Stimulated activated CD4-positive, alpha-beta T cell treated with anti-CD3 and anti-CD28 coated beads, Interleukin-1b, Interleukin-23, amount 100 ng/mL, for 4 hours (primary cell): ENCODE results near the gene ASPHD2.

ENCODE experiments used
- DNase-seq, 2 donors: peaks; one replicate each; pipeline ENCODE4 v3.0.0-alpha.2; 2020; ENCODE audit warnings: low read depth in 2 of 2

The ASPHD2 gene

DNA sequence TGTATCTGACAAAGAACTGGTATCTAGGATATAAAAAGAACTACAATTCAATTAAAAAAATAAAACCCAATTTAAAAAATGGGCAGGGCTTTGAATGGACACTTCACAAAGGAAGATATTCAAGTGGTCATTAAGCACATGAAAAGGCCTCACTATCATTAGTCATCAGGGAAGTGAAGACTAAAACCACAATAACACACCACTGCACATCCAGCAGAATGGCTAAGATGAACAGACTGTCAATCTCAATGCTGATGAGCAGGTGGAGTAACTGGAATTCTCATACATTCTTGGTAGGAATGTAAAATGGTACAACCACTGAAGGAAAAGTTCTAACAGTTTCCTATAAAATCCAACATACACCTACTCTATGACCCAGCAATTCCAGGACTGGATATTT, 45.6 kb downstream of the ASPHD2 start:
- DNase-seq, result no peak

DNA sequence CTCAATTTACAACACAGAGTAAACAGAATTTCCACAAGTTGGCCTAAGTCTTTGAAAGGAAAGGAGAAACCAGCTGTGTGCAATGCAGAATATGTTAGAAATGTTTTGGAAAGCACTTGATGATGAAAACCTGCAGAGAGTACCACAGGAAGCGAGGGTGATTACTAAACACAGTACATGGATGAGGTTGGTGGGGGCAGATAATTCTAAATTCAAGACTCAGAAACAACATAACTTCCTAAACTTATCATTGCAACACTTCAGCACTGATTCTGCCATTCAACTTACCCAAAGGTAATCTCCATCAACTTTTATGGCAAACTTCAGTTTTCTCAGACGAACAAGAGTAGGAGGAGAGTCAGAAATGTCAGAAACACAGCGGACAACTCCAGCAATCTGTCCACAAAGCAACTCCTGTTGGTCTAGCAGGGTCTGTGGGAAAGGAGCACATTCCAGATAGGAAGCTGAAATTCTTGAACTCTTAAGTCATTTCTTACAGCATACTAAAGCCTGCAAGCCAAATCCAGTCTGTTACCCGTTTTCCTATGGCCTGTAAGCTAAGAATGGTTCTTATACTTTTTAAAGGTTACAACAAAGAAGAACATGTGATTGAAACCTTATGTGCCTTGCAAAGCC, 47.8 kb downstream of the ASPHD2 start:
- DNase-seq, result no peak

- DNase-seq, result no peak
These were observed 48.3 kb downstream of the ASPHD2 start for GRCh38 chr22:26477341-26477731.

GRCh38 chr22:26479043-26479791, 50.2 kb downstream of the ASPHD2 start:
- no peak for DNase-seq

DNA sequence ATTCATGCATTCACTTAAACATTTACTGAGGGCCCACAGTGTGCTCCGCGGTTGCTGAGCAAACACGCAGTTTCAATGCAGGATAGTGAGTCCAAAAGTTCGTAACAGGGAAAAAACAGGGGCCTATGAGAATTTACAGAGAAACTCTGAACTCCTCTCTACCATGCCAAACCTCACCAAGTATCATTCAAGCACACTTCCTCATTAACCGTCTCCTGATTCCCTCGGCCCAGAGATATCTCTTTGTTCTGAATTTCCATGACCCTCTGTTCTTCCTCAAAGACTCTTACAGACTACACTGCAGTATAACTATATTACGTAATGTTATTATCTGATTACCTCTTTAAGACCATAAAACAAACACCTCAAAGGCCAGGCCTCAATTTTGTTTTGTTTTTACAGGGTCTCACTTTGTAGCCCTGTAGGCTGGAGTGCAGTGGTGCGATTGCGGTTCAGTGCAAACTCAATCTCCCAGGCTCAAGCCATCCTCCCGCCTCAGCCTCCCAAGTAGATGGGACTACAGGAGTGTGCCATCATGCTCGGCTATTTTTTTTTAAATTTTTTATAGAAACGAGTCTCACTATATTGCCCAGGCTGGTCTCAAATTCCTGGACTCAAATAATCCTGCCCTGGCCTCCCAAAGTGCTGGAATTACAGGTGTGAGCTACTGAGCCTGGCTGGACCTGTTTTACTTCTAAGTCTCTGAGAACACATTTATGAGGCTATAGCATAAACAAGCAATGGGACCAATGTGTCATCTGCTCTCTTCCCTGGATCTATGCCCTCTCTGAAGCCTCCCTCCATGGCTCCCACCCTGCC, 50.9 kb downstream of the ASPHD2 start:
- DNase-seq, result no peak

DNA sequence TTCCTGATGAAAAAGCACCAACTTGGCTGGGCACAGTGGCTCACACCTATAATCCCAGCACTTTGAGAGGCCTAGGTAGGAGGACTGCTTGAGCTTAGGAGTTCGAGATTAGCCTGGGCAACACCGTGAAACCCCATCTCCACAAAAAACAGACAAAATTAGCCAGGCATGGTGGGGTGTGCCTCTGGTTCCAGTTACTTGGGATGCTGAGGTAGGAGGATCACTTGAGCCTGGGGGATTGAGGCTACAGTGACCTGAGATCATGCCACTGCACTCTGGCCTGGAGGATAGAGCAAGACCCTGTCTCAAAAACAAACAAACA, 51.5 kb downstream of the ASPHD2 start:
- DNase-seq, result no peak

DNA sequence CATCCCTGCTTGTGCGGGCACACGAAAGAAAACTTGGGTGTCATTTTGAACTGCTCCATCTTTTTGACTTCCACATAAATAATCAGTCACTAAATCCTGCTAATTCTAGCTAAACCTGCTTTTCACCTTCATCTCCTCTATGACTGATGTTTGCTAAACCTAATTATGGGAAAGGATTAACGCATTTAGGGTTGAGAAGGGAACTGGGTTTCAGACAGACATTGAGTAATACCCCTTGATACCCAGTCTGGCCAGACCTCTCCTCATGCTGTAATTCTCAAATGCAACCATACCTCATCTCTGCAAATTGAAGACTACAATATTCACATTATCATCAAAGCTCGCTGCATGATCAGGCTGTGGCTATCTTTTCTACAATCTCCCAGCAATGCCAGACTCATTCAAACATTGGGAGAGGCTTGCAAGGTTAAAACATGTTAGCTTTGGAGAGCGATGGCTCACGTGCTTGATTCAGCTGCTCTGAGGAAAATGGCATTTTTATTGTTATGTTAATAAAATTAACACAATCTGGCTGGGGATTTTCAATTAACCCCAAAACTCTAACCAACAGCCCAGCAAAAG, 52.1 kb downstream of the ASPHD2 start:
- DNase-seq, result no peak

DNA sequence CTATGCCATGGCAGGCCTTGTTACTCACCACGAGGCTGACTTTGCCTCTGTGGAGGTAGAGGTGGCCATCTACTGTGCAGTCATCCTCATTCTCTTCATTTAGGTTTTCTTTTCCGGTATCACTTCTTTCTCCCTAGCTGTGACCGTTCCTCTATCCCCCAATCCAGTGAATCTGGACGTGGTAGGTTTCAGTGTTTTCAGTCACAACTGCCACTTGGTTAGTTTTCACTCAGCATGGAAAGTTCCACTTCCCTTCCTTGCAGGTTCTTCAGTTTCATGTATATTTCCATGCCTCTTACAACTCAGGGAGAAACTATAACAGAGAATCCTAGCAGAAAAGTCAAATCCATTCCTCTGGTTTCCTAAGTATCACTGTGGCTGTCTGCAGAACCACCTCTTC, 52.6 kb downstream of the ASPHD2 start:
- DNase-seq, result no peak

DNA sequence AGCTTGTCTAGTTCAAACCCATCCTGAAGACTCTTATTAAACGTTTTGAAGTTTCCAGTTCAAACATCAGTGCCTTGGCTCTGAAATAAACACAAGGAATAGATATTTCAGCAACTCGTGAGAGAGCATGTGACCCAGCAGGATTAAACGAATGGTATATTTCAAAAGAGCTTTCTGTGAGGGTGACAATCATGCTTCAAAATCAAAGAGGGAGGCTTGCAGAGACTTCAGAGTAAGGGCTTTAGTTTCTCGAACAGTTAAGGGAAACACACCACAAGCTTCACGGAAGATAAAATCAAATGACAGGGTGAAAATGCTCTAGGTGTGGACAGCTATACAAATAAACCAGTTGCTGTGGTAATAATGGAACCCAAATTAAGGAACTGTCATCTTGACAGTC, 53.1 kb downstream of the ASPHD2 start:
- DNase-seq, result no peak

DNA sequence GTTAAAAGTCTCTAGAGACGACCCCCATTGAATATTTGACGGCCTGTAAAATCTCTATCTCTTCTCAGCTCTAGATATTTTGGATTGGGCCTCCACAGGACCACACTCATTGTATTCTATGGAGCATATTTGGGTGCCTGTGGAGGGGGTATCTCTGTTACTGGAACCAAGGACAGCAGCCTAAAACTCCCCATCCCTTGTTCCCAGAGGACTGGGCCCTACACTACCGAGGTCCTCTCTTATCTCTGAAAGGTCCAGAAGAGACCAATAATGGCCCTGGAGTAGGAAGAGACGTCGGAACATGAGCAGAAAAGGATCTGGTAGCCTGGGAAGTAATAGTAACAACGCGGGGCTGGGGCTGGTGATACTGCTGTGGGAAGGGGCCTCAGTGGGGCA, 54.0 kb downstream of the ASPHD2 start:
- no peak for DNase-seq

GRCh38 chr22:26483439-26484359, 54.6 kb downstream of the ASPHD2 start, which contains the start of the genes HPS4 and SRRD:
HPS4 (minus strand) TSS chr22:26483783; CDS start chr22:26481762, 2,021 bp downstream.
SRRD (plus strand) TSS chr22:26483877; CDS start chr22:26483891, 14 bp downstream.
- DNase-seq, result peak; percentile 87 to 93

DNA sequence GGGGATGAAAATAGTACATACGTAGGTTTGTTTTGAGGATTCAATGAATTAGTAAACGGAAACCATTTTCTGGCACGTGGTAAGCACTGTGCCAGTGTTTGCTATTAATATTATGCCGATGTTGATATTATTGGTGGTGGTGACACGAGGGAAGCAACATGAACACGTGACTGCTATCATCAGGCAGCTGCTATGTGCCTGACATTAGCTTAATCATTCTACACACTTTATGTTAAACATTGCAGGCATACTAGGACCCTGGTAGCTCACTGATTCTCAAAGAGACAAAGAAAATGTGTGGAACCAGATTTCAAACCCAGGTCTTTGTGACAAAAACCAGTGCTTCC, 55.3 kb downstream of the ASPHD2 start:
- DNase-seq, result no peak

DNA sequence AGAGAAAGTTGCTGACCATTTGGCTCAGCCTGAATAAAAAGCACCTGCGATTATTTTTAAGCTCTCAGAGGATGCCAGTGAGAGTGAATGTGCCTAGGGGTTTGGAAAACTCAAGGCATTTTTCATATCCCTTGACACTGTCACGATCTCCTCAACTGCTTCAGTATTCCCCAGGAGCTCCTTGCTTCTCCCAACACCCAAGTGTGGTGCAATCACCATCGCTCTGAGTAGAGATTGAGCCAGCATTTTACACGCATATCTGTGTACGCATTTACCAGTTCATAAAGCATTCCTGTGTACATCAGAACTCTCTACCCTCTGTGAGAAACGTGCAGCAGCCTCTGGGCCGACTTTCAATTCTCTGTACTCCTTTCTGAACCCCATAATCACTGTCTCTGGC, 56.0 kb downstream of the ASPHD2 start:
- no peak for DNase-seq

GRCh38 chr22:26485806-26486390, 56.8 kb downstream of the ASPHD2 start:
- DNase-seq, result no peak

DNA sequence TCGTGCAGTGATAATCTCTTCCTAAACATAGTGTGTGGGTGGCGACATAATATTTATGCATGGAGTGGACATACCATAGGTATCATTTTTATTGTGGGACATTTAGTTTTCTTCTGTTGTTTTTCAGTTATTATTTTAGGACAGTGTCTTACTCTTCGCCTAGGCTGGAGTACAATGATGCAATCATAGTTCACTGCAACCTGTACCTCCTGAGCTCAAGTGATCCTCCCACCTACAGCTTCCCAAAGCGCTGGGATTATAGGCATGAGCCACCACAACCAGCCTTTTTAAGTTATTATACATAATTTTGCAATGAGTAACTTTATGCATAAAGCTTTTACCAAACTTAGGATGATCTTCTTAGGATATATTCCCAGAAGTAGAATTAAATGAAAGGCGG, 57.3 kb downstream of the ASPHD2 start:
- DNase-seq, result no peak

DNA sequence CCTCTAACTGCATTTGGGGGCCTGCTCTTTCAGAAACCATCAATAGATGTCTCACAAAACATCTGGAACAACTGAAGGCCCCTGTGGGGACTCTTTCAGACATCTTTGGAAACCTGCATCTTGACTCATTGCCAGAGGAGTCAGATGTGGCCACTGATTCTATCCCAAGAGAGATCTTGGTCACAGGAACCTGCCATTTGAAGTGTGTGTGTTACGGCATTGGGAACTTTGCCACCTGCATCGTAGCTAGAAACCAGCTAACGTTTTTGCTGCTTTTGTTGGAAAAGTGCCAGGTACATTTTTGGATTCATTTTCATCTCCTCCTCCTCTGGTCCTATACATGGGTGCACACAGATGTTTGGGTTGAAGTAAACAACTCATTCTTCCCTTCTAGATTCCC, 58.9 kb downstream of the ASPHD2 start:
- no peak for DNase-seq

DNA sequence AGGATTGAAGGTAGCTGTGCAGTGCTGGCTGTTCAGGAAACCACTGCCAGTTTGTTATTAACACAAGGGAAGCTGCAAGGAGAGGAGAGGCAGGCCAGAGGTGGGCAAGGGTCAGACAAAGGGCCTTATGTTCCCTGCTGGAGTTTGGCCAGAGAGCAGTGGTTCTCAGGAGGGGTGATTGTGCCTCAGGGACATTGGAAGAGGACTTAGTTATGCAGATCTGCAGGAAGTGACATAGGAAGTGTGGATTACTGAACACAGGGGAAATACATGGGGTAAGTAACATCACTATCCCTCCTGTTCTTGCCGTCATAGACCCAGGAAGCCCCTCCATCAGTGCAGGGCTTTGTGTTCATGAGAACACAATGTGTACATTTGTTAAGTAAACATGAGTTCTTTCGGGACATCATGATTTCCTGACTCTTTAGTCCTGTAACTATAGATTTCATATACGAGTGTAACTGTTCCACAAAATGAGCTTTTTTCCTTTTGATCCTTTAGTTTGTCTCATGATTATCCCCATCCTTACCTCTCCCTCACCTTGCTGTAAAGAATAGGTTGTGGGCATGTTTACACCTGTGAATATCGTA, 60.5 kb downstream of the ASPHD2 start:
- DNase-seq, result no peak

DNA sequence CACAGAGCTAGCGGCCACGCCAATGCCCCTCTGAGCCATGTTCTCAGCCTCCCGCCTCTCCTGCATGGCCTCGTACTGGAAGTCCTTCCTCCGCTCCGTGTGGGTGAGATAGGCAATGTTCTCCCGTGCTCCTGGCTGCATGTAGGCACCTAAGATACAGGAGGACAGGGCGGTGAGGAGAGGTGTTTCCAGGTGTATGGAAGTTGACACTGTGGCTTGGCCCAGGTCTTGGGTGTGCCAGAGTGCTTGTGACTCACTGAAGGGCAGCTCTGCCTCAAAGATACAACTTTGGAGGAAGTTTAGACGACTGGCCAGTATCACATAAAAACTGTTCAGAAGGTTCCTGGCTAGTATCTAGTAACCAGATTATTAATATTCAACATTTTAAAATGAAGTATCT, 63.2 kb downstream of the ASPHD2 start:
- no peak for DNase-seq

DNA sequence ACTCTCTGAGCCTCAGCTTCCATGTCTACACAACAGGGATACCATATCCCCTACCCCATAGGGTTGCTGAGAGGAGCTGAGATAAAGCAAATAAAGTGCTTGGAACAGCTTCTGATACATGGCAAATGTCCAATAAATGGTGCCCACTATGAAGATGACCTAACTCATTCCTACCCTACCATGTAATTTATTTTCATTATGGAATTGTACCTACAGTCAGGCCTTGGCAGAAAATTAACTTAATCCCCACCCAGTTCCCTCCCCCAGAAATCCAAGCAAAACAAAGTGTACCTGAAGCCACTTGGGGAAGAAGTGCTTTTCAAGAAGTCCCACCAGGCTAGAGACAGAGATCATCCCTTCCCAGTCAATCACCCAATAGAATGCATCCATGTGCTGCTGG, 65.4 kb downstream of the ASPHD2 start:
- no peak for DNase-seq
